Activated CD4-positive, CD25-positive, alpha-beta regulatory T cell treated with anti-CD3 and anti-CD28 coated beads, Interleukin-2, amount 50 U/mL, for 24 hours (primary cell): ENCODE measurements around the gene ADAMTS10.
"Not testable (repeated sequence)": the region's sequence is repeated elsewhere in the genome, so short reads cannot be mapped to it uniquely, and the experiment has no call there.

Experiments used
- ATAC-seq, 2 donors: fragments of 150-1000 bp; cut with Tn5 transposase; one replicate each; pipeline ENCODE4 v1.10.0; 2021; ENCODE audit warnings: mild to moderate bottlenecking in 1 of 2, moderate library complexity in 1 of 2

ADAMTS10 gene

DNA sequence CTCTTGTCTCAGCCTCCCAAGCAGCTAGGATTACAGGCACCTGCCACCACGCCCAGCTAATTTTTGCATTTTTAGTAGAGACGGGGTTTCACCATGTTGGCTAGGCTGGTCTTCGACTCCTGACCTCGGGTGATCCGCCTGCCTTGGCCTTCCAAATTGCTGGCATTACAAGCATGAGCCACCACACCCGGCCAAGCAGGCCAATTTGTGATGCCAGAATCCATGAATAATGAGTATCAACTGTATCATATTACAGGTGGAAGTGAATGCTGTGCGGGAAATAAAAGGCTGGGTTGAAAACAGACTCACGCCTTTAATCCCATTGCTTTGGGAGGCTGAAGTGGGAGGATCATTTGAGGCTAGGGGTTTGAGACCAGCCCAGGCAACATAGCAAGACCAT, 16.3 kb upstream of the ADAMTS10 start:
- ATAC-seq, result no peak

DNA sequence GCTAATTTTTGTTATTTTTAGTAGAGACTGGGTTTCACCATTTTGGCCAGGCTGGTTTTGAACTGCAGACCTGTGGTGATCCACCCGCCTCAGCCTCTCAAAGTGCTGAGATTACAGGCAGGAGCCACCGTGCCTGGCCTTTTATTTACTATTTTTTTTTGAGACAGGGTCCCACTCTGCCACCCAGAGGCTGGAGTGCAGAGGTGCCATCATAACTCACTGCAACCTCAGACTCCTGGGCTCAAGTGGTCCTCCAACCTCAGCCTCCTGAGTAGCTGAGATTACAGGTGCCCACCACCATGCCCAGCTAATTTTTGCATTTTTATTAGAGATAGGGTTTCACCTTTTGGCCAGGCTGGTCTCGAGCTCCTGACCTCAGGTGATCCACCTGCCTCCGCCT, 12.4 kb upstream of the ADAMTS10 start:
- not testable (repeated sequence) for ATAC-seq

DNA sequence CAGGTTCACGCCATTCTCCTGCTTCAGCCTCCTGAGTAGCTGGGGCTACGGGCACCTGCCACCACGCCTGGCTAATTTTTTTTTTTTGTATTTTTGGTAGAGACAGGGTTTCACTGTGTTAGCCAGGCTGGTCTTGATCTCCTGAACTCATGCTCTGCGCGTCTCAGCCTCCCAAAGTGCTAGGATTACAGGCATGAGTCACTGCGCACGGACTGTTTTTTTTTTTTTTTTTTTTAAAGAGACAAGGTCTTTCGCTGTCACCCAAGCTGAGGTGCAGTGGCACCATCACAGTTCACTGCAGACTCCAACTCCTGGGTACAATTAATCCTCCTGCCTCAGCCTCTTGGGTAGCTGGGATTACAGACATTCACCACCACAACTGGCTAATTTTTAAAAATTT, 8.2 kb upstream of the ADAMTS10 start:
- no peak for ATAC-seq

DNA sequence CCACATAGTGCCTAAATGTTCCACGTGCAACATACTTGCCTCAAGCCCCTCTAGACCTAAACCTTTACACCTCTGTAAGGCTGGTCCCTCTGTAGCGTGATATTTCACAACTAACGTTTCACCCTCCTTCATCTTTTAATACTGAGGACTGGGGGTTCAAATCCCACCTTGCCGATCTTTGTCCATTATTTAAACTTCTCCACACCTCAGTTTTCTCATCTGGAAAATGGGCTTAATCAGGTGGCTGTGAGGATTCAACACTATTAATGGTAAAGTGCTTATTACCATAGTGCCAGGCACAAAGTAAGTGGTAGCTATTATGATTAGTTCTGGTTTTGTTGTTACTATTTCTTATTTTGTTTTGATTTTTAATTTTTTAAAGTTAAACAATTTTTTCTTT, 7.5 kb upstream of the ADAMTS10 start:
- no peak for ATAC-seq

DNA sequence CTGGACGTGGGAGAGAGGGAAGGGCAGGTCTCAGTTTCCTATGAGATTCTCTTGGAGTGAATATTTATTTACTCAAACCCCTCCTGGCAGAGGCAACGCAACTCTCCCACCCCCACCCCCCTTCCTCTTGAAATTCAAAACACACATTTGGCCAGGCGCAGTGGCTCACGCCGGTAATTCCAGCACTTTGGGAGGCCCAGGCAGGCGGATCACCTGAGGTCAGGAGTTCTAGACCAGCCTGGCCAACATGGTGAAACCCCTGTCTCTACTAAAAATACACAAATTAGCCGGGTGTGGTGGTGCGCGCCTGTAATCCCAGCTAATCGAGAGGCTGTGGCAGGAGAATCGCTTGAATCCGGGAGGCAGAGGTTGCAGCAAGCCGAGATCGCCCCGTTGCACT, 6.8 kb upstream of the ADAMTS10 start:
- not testable (repeated sequence) for ATAC-seq

DNA sequence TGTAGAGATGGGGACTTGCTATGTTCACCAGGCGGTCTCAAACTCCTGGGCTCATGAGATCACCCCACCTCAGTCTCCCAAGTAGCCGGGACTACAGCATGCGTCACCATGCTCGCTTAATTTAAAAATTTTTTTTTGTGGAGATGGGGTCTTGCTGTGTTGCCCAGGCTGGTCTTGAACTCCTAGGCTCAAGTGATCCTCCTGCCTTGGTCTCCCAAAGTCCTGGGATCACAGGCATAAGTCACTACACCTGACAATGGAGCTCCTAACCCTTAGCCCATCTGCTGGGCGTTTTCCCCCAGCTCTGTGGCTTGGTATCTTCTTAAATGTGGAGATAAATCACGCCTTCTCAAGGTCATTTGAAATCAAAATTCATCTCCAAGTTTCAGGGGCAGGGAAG, 6.3 kb upstream of the ADAMTS10 start:
- no peak for ATAC-seq

DNA sequence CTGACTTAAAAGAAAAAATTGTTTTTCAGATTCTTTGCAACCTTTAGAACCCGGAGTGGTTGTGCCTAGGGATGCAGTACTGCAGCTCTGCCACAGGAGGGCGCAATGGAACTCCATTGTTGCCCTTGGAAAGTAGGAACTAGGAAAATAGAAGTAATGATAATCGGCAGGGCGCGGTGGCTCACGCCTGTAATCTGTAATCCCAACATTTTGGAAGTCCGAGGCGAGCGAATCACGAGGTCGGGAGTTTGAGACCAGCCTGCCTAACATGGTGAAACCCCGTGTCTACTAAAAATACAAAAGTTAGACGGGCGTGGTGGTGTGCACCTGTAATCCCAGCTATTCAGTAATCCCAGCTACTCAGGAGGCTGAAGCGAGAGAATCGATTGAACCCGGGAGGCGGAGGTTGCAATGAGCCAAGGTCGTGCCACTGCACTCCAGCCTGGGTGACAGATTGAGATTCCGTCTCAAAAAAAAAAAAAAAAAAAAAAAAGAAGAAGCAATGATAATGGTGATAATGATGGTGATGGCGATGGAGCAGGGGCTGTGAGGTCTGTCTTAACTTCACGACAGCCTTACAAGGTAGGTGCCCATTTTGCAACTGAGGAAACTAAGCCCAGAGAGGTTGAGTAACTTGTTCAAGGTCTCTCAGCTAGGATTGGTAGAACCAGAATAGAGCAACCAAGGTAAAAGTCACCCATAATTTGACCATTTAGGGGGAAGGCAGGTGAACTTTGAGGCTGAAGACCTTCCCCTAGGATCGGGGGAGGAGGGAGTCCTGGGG, 5.5 kb upstream of the ADAMTS10 start:
- no peak for ATAC-seq

DNA sequence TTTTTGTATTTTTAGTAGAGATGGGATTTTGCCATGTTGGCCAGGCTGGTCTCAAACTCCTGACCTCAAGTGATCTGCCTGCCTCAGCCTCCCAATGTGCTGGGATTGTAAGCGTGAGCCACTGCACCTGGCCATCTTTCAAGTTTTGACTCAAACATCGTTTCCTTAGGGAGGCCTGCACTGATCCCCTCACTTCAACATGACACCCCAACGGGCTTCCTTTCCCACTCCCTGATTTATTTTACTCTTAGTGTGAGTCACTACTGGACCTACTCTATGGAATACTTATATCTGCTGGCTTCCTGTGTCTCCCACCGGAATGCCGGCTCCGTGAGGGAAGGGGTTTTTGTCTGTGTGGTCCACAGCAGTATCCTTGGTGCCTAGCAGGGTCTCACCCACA, 4.5 kb upstream of the ADAMTS10 start:
- ATAC-seq, result no peak

DNA sequence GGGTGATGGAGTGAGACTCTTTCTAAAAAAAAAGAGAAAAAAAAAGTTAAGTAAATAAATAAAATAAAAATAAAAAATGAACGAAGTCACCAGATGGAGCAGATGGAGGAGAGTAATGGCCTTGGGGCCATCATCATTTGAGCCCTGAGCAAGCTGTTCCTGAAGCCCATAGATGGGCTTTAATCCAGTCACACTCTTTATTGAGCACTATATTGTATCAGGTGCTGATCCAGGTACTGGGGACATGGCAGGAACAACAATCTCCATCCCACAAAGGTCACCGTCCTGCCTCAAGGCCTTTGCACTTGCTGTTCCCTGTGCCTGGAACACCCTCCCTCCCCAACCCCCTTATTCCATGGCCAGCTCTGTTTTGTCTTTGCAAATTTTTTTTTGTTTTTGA, 3.9 kb upstream of the ADAMTS10 start:
- no peak for ATAC-seq

DNA sequence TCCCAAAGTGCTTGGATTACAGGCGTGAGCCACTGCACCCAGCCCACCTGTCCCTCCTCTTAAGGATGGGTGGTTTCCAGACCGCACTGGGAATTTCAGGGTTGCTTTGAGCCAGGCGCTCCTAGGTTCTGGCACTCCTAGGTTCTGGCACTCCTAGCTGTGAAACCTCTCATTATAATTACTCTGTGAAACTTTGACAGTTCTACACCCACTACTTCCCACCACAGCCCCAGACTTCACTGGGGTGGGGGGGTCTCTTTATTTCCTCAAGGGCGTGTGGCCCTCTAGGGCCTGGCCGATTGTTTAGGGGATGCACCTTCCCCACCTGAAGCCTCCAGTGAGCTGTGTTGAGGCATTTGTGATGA, 2.3 kb upstream of the ADAMTS10 start:
- ATAC-seq, result no peak

DNA sequence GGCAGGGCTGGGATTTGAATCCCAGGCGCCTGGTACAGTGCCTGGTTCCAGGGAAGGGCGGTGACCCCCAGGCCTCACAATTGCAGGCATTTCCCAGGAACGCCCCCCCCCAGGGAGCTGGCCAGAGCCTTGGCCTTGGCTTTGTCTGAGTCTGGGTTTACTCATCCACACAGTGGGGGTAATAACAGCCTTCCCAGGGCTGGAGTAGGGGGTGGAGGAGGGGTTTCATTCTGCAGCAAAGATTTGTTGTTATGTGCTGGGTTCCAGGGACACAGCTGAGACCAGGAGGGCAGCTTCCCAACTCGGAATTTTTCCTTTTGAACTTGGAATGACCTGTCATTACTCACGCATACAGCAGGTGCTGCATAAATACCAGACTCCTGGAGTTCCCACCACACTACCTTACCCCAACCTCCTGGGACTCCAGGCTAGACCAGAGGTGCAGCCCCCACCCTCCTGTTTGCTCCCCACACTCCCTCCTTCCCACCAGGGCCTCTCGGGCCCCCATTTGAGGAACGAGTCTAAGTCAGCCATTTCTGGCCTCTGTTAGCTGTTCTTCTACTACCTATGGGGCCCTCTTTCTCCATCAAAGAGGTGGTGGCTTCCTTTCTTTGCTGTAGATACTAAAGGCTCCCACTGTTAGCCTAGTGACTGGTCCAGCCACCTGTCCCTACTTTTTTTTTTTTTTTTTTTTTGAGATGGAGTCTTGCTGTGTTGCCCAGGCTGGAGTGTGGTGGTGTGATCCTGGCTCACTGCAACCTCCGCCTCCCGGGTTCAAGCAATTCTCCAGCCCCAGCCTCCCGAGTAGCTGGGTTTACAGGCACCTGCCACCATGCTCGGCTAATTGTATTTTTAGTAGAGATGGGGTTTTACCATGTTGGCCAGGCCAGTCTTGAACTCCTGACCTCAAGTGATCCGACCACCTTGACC, 1.6 kb upstream of the ADAMTS10 start:
- no peak for ATAC-seq

DNA sequence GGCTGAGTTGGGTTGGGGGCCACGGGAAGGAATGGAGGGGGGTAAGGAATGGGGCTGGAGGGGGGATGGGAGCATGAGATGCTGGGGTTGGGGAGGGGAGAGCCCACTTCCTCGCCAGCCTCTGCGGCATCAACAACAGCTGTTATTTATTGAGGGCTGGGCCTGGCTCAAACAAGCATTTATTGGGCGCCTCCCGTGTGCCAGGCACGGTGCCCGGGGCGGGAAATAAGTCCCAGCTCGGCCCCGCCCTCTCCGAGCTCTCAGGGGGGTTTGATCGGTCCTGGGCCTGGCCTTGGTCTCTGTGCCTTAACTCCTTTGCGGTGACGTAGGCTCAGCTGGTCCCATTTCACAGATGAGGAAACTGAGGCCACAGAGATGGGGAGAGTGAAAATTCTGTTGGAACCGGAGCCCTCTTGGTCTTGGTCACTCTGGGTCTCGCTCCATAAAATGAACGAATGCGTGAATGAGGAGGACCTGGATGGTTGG, 919 bp upstream of the ADAMTS10 start:
- no peak for ATAC-seq

DNA sequence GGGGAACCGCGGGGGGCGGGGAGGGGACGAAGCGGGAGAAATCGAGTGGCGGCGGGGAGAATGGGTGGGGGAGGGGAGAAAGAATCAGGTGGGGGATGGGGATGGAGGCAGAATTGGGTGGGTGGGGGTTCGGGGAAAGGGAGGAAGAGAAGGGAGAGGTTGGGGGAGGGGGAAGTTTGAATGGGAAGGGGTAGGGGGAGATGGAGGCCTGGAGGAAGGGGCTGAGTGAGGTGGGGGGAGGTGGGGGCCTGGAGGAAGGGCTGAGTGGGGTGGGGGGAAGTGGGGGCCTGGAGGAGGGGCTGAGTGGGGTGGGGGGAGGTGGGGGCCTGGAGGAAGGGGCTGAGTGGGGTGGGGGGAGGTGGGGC, 403 bp upstream of the ADAMTS10 start:
- no peak for ATAC-seq

DNA sequence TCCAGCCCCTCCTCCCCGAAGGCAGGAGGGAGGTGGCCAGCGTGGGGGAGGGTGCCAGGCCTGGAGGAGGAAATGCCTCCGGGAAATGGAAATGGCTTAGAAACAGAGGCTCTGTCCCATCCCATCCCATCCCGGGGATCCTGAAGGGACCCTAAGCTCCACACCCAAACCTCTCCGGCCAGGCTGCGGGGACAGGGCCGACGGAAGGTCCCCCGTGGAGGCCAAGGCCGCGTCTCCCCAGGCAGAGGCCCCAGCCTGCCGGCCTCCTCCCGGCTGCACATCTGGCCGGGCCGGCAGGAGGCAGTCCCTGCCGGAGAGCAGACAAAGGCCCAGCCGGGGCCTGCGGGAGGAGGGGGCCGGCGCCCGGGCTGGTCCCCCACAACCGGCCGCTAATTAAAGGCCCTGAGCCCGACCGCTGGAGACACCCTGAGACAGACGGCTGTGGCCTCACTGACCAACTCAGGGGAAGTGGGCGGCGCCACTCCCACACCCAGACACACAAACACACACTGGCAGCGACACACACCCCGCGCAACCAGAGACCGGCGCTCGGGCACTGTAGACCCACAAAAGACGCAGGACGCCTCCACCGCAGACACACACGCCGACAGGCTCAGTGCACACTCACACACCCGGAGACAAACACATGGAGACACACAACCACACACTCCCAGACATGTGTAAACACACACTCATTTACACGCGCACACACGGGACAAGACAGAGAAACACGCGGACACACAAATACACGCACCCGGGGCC, 1.1 kb downstream of the ADAMTS10 start:
- peak; percentile 11 to 24 for ATAC-seq

DNA sequence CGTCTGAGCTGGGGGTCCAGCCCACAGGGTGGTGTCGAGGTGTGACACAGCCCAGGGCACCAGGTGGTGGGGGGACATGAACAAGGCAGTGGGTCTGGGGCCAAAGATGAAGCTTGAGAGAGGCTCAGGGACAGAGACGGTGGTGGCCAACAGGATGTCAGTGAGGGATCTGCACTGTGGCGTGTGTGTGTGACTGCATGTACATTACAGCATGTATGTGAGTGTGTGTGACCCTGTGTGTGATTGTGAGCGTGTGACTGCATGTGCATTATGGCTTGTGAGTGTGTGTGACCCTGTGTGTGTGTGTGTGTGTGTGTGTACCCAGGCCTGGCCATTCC, 1.6 kb downstream of the ADAMTS10 start:
- ATAC-seq, result no peak

DNA sequence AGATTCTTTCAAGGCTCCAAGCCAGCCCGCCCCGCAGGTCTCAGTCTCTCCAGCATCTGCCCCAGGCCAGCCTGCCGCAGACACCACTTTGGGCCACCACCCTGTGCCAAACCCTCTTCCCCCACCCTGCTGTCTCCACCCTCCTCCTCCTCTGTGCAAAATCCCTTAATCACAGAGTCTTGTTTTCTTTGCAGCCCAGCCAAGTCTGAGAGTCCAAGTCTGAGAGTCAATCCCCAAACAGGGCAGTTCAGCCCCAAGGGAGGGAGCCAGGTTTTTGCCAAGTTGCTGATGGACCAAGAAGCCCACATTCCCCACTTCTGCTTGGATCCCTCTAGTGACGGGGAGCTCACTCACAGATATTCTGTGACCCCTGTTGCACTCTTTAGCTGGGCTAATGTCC, 3.1 kb downstream of the ADAMTS10 start:
- no peak for ATAC-seq

DNA sequence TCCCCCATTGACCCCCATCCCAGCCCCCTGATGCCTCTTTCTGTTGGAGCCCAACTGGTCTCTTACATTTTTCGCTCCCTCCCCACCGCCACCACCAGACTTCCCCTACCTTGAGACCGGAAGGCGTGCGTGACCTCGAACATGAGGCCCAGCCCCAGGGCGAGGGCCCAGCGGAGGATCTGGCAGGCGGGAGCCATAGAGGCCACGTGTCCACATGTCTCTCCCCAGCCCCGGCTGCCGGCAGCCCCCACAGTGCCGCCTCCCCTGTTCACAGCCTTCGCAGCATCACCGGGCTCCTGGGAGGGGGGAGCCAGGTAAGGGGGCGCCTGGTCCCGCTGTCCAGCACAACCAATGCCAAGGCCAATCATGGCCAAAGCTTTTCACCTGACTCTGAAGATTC, 5.0 kb downstream of the ADAMTS10 start:
- no peak for ATAC-seq

DNA sequence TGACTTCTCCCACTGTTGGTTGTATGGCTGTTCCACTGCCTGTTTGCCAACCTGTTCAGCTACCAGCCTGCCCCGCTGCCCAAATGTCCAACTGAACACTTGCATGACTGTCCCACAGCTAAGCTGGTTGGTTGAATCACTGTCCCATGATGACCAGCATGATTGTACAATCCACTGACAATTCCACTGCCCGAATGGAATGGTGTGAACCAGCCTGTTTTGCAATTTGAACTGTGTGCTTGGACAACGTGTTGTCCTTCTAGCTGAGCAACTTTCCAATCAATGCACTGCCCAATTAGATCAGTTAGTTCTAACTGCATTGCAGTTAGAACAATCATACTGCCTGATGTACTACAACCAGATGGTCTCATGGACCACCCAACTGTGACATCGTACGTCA, 8.7 kb downstream of the ADAMTS10 start:
- ATAC-seq, result no peak

DNA sequence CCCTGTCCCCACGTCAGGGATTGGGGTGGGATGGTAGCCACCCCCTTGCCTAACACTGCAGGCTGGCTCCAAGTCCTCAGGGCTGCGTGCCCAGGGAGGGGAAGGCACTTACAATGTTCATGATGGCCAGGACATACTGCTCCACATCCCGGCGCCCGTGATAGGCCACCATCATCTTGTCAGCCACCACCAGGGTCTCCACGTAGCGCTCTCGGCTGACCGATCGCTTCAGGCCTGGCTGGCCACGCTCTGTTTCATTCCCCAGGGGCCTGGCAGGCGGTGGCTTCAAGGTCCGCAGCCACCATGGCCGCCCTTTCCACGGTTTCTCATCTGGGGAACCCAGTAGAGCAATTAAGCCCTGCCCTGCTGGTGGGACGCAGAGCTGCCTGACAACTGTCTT, 9.7 kb downstream of the ADAMTS10 start:
- no peak for ATAC-seq

DNA sequence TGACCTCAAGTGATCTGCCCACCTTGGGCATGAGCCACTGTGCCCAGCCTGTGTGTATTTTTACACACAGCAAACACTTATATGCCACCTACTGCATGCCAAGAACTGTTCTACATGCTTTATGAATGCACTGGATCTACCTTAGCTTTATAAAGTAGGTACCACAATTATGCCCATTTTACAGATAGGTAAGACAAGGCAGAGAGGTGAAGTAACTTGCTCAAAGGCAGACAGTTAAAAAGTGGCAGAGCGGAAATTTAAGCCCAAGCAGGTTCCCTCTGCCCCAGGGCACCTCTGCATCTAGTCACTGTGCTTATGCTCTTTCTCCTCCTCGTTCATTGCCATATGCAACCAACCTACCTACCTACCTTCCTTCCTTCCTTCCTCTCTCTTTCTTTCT, 10.5 kb downstream of the ADAMTS10 start:
- ATAC-seq, result no peak

DNA sequence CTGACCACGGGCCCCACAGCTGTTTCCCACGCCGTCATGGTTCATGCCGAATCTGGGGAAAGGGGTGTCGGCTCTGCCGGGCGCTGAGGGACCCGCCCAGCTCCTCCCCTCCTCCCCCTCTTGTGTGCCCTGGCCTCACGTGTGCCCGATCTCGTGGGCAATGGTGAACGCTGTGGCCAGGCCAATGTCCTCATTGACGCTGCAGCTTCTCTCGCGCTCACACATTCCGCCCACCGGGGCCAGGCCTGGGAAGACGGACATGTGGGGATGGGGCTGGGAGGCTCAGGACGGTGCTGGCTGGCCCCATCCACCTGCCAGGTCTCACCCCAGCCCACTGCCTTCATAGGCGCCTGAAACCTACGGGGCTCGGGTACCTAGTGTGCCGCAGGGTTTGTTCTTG, 14.3 kb downstream of the ADAMTS10 start:
- no peak for ATAC-seq

DNA sequence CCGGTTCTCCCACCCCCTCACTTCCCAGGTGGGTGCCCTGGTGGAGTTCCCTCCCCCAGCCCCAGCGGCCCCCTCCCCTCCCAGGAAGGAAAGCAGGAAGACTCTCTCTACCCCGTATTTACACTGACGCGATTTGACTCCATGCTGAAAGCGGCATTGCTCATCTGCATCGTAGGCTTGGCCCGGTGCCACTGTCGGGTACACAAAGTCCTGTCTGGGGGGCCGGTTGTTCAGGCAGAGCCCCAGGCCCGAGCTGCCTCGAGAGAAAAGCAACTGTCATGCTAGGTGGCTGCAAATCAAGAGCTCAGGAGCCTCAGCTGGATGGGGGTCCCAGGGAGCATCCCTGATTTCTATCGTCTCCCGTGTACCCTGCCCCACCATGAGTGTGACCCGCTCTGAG, 14.9 kb downstream of the ADAMTS10 start:
- no peak for ATAC-seq

DNA sequence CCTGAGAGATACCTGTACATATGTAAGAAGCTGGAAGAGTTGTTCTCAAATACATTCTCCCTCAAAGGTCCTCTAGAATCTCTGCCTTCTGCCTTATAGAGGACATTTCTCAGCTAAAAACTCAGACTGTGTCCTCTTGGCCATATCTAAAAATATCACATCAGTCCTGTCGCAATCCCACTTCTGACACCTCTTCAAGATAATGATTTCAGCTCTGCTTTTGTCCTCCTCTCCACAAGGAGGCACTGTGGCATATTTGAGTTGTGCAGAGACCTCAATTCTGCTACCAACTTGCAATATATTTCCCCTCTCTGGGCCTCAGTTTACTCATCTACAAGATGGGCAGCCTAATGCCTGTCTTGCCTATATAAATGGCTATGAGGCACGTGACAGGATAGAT, 16.6 kb downstream of the ADAMTS10 start:
- no peak for ATAC-seq
